MCF 10A (cell line): ENCODE data around the gene KAZN. TPM values are rescaled to one million over a fixed set of nuclear protein-coding genes. Genes with fewer than 3 reads are reported as not detected.
A peak's percentile ranks its signal among the peaks of the same experiment; 100 is the strongest.

Source experiments
- BruUV-seq: library from RNA; stranded (reverse); fragments of 400-500 nt; replicated peaks from 2 replicates; lab custom pipeline; 2021; lab: Mats Ljungman, UMichigan
- CTCF ChIA-PET: fragments of 300-600 bp; sonication (Branson Sonifier 250); formaldehyde crosslinking; extraction: SDS; loops from one replicate; lab custom pipeline; 2021; ENCODE audit warnings: antibody characterized with exemption, inconsistent platforms; lab: Yijun Ruan, JAX
- POLR2A ChIA-PET: fragments of 300-600, 350-650 bp; sonication (Branson Sonifier 250); formaldehyde crosslinking; extraction: SDS; loops from one replicate; lab custom pipeline; 2020; ENCODE audit warnings: antibody characterized with exemption, inconsistent platforms; lab: Yijun Ruan, JAX
- DNase-seq: peaks from one replicate; pipeline ENCODE4 v3.0.0-alpha.2; 2018; ENCODE audit not compliant: unreplicated experiment
- H3K27ac Mint-ChIP-seq: one replicate; pipeline ENCODE4 v1.8.0; 2022; ENCODE audit warnings: mild to moderate bottlenecking, low read depth, mixed read lengths; ENCODE audit not compliant: unreplicated experiment
- H3K27me3 Mint-ChIP-seq: one replicate; pipeline ENCODE4 v1.8.0; 2022; ENCODE audit warnings: mixed read lengths; ENCODE audit not compliant: insufficient read depth, unreplicated experiment
- H3K36me3 Mint-ChIP-seq: one replicate; pipeline ENCODE4 v1.8.0; 2022; ENCODE audit warnings: mild to moderate bottlenecking, moderate library complexity, mixed read lengths; ENCODE audit not compliant: insufficient read depth, unreplicated experiment
- H3K4me1 Mint-ChIP-seq: one replicate; pipeline ENCODE4 v1.8.0; 2022; ENCODE audit warnings: mixed read lengths; ENCODE audit not compliant: insufficient read depth, unreplicated experiment
- H3K4me3 Mint-ChIP-seq: one replicate; pipeline ENCODE4 v1.8.0; 2022; ENCODE audit warnings: mild to moderate bottlenecking, moderate library complexity, mixed read lengths; ENCODE audit not compliant: unreplicated experiment
- H3K9me3 Mint-ChIP-seq: one replicate; pipeline ENCODE4 v1.8.0; 2022; ENCODE audit warnings: mixed read lengths; ENCODE audit not compliant: unreplicated experiment
- intact Hi-C: fragments of 100-400 bp; cut with micrococcal nuclease; formaldehyde crosslinking; loops from 2 replicates; pipeline ENCODE4 v1.14.1; 2022
- total RNA-seq: library from RNA; stranded (reverse); gene quantifications from 2 replicates; pipeline ENCODE4 v1.2.3, GENCODE V29; 2022
- TF ChIP-seq, protein P1 (sequence below): fragments of 200-600 bp; IDR thresholded peaks from one replicate; pipeline ENCODE4 v1.8.0; 2022; ENCODE audit warnings: antibody characterized with exemption, mild to moderate bottlenecking; ENCODE audit not compliant: unreplicated experiment

KAZN gene
- total RNA-seq, 1 experiment from 2014 or later: 3.3 TPM

DNA sequence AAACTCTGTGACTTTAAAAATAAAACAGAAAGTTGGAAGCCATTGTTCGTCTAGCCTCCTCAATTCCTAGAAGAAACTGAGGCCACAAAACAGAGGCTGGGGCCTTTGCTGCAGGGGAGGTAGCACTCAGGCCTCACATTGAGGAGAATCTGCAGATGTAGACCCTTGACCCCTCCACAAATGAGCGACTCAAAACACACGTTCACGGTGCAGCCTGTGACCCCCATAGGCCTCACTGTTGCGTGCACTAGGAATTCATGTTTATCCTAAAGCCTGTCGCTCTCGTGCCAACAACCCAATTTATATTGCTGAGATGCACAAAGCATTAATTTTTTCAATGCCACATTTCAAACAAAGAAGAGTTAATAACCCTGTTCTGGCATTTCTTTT lies 560.7 kb downstream of the KAZN start:
- peaks cover 3% of the 10 kb centered on the region for H3K36me3 Mint-ChIP-seq
- H3K27ac Mint-ChIP-seq: peak overlapping the region; percentile 85
- TF ChIP-seq, protein P1, sequence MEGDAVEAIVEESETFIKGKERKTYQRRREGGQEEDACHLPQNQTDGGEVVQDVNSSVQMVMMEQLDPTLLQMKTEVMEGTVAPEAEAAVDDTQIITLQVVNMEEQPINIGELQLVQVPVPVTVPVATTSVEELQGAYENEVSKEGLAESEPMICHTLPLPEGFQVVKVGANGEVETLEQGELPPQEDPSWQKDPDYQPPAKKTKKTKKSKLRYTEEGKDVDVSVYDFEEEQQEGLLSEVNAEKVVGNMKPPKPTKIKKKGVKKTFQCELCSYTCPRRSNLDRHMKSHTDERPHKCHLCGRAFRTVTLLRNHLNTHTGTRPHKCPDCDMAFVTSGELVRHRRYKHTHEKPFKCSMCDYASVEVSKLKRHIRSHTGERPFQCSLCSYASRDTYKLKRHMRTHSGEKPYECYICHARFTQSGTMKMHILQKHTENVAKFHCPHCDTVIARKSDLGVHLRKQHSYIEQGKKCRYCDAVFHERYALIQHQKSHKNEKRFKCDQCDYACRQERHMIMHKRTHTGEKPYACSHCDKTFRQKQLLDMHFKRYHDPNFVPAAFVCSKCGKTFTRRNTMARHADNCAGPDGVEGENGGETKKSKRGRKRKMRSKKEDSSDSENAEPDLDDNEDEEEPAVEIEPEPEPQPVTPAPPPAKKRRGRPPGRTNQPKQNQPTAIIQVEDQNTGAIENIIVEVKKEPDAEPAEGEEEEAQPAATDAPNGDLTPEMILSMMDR: no peak
- DNase-seq: no peak
- no peak overlapping the region for H3K4me3 Mint-ChIP-seq
- H3K4me1 Mint-ChIP-seq: peaks cover 23% of the 10 kb centered on the region
- ChIA-PET CTCF (interaction anchor here (1.1 kb wide), 1 partner anchor 9 kb away, joined by 3 read pairs; no protein-coding TSS in a partner anchor), POLR2A (interaction anchor here (0.7 to 2.4 kb wide), 6 partner anchors 10 to 45 kb away, joined by 3 to 19 read pairs (median 6); no protein-coding TSS in a partner anchor)
- BruUV-seq: no TSS peak
- intact Hi-C loops: loop anchor here (2.0 kb wide), 1 partner anchor 14 kb away; no protein-coding TSS in a partner anchor
- no peaks in the 10 kb centered on the region for H3K9me3 Mint-ChIP-seq
- no peaks in the 10 kb centered on the region for H3K27me3 Mint-ChIP-seq

DNA sequence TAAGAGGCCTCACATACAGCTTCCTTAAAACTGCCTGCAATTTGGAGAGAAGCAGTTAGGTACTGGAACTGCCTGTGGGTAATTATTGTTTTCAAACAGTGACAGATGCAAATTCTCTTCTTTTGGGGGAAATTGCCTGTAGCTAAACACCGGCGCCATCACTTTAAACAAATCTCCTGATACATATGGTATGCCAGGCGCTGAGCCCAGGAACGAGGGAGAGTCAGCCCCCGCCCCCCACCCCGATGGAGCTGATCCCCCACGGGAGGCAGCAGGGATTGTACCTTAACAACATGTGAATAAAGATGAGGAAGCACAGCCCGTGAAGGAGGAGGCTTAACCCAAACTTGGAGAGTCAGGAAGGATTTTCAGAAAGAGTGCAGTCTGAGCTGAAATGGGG lies 562.1 kb downstream of the KAZN start:
- H3K27ac Mint-ChIP-seq: no peak overlapping the region
- ChIA-PET CTCF (interaction anchor here (0.5 to 0.9 kb wide), 4 partner anchors 15 to 240 kb away, joined by 3 to 4 read pairs (median 3); no protein-coding TSS in a partner anchor), POLR2A (interaction anchor here (0.8 kb wide), 1 partner anchor 8 kb away, joined by 4 read pairs; no protein-coding TSS in a partner anchor)
- peaks cover 23% of the 10 kb centered on the region for H3K4me1 Mint-ChIP-seq
- BruUV-seq: no TSS peak
- no peaks in the 10 kb centered on the region for H3K27me3 Mint-ChIP-seq
- intact Hi-C loops: no loop called here
- H3K4me3 Mint-ChIP-seq: no peak overlapping the region
- TF ChIP-seq, protein P1: no peak
- no peak for DNase-seq
- H3K36me3 Mint-ChIP-seq: no peaks in the 10 kb centered on the region
- H3K9me3 Mint-ChIP-seq: no peaks in the 10 kb centered on the region

DNA sequence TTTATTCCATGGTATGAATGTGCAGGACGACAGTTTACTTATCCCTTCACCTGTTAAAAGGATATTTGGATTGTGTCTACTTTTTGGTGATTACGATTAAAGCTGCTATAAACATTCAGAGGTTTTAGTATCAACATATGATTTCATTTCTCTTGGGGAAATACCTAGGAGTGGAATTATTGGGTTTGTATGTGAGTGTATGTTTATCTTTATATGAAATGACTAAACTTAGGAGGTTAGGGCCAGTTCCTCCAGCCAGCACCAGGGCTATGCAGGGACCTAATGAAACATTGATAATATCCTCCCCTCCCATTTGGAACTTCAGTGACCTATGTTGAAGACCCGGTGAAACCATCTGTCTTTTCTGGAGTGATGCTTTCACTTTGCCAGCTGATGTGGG lies 568.9 kb downstream of the KAZN start:
- no peak overlapping the region for H3K4me3 Mint-ChIP-seq
- no peaks in the 10 kb centered on the region for H3K36me3 Mint-ChIP-seq
- no peak overlapping the region for H3K27ac Mint-ChIP-seq
- H3K4me1 Mint-ChIP-seq: peaks cover 17% of the 10 kb centered on the region
- intact Hi-C loops: no loop called here
- TF ChIP-seq, protein P1: no peak
- BruUV-seq: no TSS peak
- no peaks in the 10 kb centered on the region for H3K27me3 Mint-ChIP-seq
- CTCF ChIA-PET: no interaction called here
- POLR2A ChIA-PET: no interaction called here
- no peaks in the 10 kb centered on the region for H3K9me3 Mint-ChIP-seq
- DNase-seq: no peak
